GM18867 (cell line): ENCODE data around the gene GALNT17.

Experiments
- ATAC-seq: cut with Tn5 transposase; IDR thresholded peaks from one replicate; pipeline ENCODE4 v1.9.1; 2021; ENCODE audit warnings: mild to moderate bottlenecking, moderate library complexity; ENCODE audit not compliant: unreplicated experiment

The GALNT17 gene

GRCh38 chr7:71278257-71278656 is 146.3 kb downstream of the GALNT17 start:
- no peak for ATAC-seq

- ATAC-seq, result no peak
Observed at GRCh38 chr7:71281261-71281660, 149.3 kb downstream of the GALNT17 start.

- no peak for ATAC-seq
Observed at GRCh38 chr7:71283802-71284201, 151.9 kb downstream of the GALNT17 start.

GRCh38 chr7:71285571-71286145 is 153.7 kb downstream of the GALNT17 start:
- no peak for ATAC-seq

- ATAC-seq, result no peak
Observed at GRCh38 chr7:71286336-71286735, 154.4 kb downstream of the GALNT17 start.

- no peak for ATAC-seq
Observed at GRCh38 chr7:71286924-71287323, 155.0 kb downstream of the GALNT17 start.

GRCh38 chr7:71290452-71290851 is 158.5 kb downstream of the GALNT17 start:
- ATAC-seq, result no peak

GRCh38 chr7:71298378-71298777 is 166.4 kb downstream of the GALNT17 start:
- ATAC-seq, result no peak

GRCh38 chr7:71300086-71300485 is 168.1 kb downstream of the GALNT17 start:
- ATAC-seq, result no peak

- no peak for ATAC-seq
Observed at GRCh38 chr7:71300603-71301002, 168.7 kb downstream of the GALNT17 start.

GRCh38 chr7:71301167-71301566 is 169.2 kb downstream of the GALNT17 start:
- ATAC-seq, result no peak

- no peak for ATAC-seq
Observed at GRCh38 chr7:71303566-71303965, 171.6 kb downstream of the GALNT17 start.

- ATAC-seq, result no peak
Observed at GRCh38 chr7:71308096-71308495, 176.2 kb downstream of the GALNT17 start.

GRCh38 chr7:71311576-71311975 is 179.6 kb downstream of the GALNT17 start:
- no peak for ATAC-seq

- ATAC-seq, result no peak
Observed at GRCh38 chr7:71312755-71313490, 181.0 kb downstream of the GALNT17 start.

- ATAC-seq, result no peak
Observed at GRCh38 chr7:71313553-71313952, 181.6 kb downstream of the GALNT17 start.

- ATAC-seq, result no peak
Observed at GRCh38 chr7:71320916-71321315, 189.0 kb downstream of the GALNT17 start.

- no peak for ATAC-seq
Observed at GRCh38 chr7:71322201-71322600, 190.3 kb downstream of the GALNT17 start.

- ATAC-seq, result no peak
Observed at GRCh38 chr7:71323726-71324125, 191.8 kb downstream of the GALNT17 start.

- no peak for ATAC-seq
Observed at GRCh38 chr7:71325151-71325550, 193.2 kb downstream of the GALNT17 start.

GRCh38 chr7:71326595-71326994 is 194.7 kb downstream of the GALNT17 start:
- peak; percentile 56 for ATAC-seq

GRCh38 chr7:71327946-71328345 is 196.0 kb downstream of the GALNT17 start:
- no peak for ATAC-seq
